GM18511 (cell line): ENCODE results near the gene PFN3.
A peak's percentile ranks its signal among the peaks of the same experiment; 100 is the strongest.
"Not testable (repeated sequence)": the region's sequence is repeated elsewhere in the genome, so short reads cannot be mapped to it uniquely, and the experiment has no call there.

ENCODE experiments used
- ATAC-seq: cut with Tn5 transposase; IDR thresholded peaks from one replicate; pipeline ENCODE4 v1.9.1; 2021; ENCODE audit warnings: mild to moderate bottlenecking, moderate library complexity; ENCODE audit not compliant: unreplicated experiment

Gene PFN3

GRCh38 chr5:177425801-177426565 lies 25.5 kb upstream of the PFN3 start:
- ATAC-seq = peak; percentile 81

DNA sequence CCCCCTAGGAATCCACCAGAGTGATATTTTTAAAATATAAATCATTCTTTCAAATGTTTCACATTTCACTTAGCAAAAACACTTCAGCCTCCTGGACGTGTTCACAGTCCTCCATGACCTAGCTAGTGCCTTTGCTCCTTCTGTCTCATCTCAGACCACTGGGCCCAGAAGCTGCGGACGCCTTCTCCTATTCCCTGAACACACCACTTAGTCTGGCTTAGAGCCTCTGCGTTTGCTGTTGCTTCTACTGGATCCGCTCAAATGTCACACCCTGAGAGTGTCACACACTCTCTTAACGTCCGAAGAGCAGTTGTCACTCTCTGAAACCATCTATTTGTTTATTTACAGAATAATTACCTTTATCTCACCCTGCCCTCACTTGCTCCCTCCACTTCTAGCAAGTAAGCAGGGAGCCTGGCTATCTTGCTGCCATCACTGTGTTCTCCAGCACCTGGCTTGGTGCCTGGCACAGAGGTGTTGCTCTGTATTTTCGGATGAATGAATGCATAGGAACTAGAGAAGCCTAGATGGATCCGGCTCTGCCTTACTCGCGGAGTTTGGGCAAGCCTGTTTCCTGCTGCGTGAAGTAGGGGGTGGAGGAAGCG lies 24.8 kb upstream of the PFN3 start:
- ATAC-seq = no peak

- ATAC-seq = no peak
Measured at GRCh38 chr5:177423671-177424070, 23.2 kb upstream of the PFN3 start.

GRCh38 chr5:177421062-177421798 lies 20.8 kb upstream of the PFN3 start:
- no peak for ATAC-seq

DNA sequence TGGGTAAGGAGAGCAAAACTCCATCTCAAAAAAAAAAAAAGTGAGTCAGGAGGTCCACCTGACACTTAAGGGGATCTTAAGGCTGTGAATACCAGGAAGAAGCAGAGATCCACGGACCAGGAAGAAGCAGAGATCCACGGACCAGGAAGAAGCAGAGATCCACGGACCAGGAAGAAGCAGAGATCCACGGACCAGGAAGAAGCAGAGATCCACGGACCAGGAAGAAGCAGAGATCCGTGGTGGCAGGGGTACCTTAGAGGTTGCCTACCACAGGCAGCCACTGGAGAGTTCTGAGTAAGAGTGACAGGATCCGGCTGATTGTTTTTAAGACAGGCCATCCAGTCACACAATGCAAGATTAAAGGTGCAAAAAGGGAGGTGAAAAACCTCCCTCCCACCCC lies 20.0 kb upstream of the PFN3 start:
- not testable (repeated sequence) for ATAC-seq

GRCh38 chr5:177419046-177419445 lies 18.6 kb upstream of the PFN3 start:
- no peak for ATAC-seq

DNA sequence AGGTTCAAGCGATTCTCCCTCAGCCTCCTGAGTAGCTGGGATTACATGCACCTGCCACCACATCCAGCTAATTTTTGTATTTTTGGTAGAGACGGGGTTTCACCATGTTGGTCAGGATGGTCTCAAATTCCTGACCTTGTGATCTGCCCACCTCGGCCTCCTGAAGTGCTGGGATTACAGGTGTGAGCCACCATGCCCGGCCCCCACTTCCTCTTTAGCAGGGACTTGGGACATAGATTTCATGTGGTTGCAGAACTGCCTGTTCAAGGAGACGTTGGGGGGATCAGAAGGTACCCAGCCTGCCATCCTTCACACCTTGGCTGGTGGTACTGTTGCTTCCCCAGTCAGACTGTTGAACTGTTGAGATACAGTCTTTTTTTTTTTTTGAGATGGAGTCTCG lies 16.6 kb upstream of the PFN3 start:
- ATAC-seq = not testable (repeated sequence)

DNA sequence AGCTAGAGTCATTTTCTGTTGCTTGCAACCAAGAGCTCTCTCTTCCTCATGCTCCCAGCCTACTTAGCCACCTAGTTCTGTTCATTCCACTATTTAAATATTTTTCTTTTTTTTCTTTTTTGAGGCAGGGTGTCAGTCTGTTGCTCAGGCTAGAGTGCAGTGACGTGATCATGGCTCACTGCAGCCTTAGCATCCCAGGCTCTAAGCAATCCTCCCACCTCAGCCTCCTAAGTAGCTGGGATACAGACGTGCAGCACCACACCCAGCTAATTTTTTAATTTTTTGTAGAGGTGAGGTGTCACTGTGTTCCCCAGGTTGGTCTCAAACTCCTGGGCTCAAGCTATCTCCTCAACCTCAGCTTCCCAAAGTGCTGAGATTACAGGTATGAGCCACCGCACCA lies 14.0 kb upstream of the PFN3 start:
- ATAC-seq = no peak

DNA sequence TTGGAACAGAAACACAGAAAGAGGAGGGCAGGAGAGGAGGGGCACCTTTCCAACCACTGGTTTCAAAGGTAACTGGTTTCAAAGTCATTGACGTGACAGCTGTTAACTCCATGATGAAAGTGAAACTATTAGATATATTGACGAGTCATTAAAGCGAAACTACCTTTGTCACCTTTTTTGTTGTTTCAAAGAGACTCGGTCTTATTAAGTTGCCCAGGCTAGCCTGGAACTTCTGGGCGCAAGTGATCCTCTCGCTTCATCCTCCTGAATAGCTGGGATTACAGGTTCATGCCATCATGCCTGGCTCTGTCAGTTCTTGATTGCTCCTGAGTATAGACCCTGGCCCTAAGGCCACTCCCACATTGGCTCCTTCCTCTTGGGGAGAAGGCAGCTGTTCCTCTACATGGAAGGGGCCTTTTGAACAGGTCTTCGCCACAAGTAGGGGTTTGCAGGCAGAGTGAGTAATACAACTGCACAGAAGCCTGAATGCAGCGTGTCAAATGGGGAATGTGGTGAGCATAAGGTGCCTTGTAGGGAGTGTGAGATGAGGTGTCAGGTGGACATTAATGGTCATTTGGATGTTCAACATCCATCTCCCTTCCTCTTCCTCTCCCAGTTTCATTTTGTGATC lies 12.3 kb upstream of the PFN3 start:
- ATAC-seq = peak; percentile 81

GRCh38 chr5:177410575-177410974 lies 10.1 kb upstream of the PFN3 start:
- no peak for ATAC-seq

DNA sequence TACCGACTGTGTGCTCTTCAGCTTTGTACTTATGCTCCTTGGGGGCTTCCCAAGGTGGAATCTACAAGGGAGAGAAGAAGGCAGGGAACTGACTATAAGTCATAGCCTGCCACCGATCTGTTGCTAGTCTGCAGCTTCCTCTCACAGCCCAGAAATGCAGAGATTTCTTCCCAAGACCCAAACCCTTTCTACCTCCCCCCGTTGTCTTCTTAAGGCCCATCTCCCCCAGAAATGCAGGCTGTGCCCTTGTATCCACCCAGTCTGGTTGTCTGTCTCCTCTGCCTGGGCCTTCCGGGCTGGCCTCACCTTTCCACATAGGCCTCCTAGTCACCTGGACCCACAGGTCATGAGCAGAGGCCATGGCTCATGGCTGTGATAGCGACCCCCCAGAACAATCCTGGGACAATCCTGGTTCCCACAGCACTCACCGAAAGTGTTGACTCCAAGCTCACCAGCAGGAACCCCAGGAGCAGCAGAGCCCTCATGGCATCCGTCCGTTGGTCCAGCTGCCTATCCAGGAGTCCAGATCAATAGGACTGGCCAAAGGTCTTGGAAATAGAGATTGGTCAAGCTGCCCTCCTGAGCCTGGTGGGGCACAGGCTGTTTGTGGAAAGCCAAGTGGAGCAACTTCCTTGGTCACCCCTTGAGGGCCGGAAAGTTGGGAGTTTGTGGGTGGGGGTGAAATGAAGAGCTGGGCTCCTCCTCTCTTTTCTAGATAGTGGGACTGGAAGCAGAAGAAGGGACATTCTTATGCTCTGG lies 8.8 kb upstream of the PFN3 start, which contains the start of gene F12:
Gene F12 (minus strand): TSS at position 522 of the 759 bp plus-strand sequence. CDS start 37 bp downstream, at position 485.
- ATAC-seq = no peak

- ATAC-seq = no peak
Measured at GRCh38 chr5:177405805-177406204, 5.3 kb upstream of the PFN3 start.

DNA sequence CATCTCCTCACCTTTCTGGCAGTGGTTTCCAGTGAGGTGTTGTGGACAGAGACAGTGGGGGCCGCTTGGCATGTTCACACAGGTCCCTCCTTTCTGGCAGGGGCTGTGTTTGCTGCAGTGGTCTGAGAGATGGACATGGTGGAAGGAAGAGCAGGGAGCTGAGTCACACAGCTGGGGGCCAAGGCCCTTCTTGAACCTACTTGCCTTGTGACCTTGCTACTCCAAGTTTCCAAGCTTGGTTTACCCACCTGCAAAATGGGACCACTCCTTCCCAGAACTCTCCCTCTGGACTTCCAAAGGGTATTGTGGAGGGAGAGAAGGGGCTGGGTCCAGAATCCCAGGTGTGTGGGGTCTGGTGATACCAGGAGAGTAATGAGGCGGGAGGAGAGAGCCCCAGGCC lies 4.9 kb upstream of the PFN3 start:
- no peak for ATAC-seq

GRCh38 chr5:177404641-177405179 lies 4.2 kb upstream of the PFN3 start:
- ATAC-seq = no peak

DNA sequence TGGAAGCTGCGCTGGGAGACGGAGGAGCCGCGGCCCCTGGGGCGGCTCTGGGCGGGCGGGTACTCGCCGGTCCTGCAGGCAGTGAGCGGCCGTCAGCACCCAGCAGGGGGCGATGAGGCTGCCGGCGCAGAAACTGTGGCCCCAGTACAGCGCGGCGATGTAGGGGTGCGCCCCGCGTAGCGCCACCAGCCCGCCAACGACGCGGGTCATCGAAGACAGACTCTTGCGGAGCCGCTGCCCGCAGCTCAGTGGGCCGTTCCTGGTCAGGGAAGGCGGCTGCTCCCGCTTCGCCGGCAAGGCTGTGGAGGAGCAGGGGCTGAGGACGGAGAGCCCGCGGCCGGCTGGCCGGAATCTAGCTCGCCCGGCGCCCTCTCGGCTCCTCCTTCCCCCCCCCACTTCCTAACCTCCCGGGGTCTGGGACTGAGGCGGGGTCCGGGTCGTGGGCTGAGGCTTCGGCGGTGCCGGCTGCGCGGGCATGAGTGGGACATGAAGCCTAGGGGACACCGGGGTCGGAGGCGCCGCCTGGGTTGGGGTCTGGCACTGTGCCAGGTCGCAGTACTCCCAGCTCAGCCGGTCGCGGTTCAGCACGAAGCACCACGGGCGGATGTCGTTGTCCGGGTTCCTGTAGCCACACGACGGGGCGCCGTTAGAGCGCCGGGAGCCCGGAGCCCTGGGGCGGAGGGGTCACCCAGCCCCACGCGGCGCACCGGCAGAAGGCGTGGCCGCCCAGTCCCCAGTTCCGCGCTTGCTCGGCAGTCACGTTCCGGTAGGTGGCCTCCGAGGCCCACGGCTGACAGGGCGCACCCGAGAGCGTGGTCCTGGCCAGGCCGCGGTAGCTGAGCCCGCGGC lies 3.6 kb upstream of the PFN3 start:
- peak; percentile 87 for ATAC-seq

GRCh38 chr5:177403102-177403791 lies 2.8 kb upstream of the PFN3 start:
- ATAC-seq = peak; percentile 34

- ATAC-seq = no peak
Measured at GRCh38 chr5:177402271-177403043, 2.0 kb upstream of the PFN3 start.

DNA sequence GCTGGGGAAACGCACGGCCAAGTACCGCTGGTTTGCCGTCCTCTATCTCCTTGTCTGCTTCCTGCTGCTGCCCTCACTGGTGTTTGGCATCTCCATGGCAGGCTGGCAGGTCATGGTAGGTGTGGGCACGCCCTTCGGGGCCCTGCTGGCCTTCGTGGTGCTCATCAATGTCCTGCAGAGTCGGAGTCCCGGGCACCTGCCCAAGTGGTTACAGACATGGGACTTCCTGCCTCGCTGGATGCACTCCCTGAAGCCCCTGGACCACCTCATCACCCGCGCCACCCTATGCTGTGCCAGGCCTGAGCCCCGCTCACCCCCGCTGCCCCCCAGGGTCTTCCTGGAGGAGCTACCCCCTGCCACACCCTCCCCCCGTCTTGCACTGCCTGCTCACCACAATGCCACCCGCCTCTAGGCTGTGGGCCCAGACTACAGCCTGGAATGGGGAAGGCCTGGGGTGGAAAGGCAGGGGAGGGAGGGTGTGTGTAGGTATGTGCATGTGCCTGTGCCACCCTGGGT lies 2.5 kb downstream of the PFN3 start:
- no peak for ATAC-seq
